GM12878 (cell line): ENCODE results near the gene DFFA. TPM values are rescaled to one million over a fixed set of nuclear protein-coding genes. Genes with fewer than 3 reads are reported as not detected.

ENCODE experiments used
- ATAC-seq: fragments of 200-7000 bp; cut with Tn5 transposase; 3 replicates; pipeline ENCODE4 v1.9.1; 2020; ENCODE audit warnings: mild to moderate bottlenecking, moderate library complexity
- BruUV-seq: library from RNA; stranded (reverse); fragments of 400-500 nt; replicated peaks from 2 replicates; lab custom pipeline; 2021; lab: Mats Ljungman, UMichigan
- CTCF ChIA-PET: fragments of 300-600 bp; sonication (Branson Sonifier 250); formaldehyde crosslinking; extraction: SDS; loops from one replicate; lab custom pipeline; 2021; ENCODE audit warnings: inconsistent platforms; lab: Yijun Ruan, JAX
- POLR2A ChIA-PET: fragments of 350-600 bp; formaldehyde crosslinking; extraction: SDS; loops from one replicate; lab custom pipeline; 2021; ENCODE audit warnings: inconsistent platforms; lab: Charles Lee
- RAD21 ChIA-PET: fragments of 300-600 bp; sonication (Branson Sonifier 250); formaldehyde crosslinking; loops from one replicate; lab custom pipeline; 2023; ENCODE audit warnings: antibody characterized with exemption; ENCODE audit not compliant: unreplicated experiment; lab: Charles Lee
- SMC1A ChIA-PET: fragments of 300-600 bp; sonication (Branson Sonifier 250); formaldehyde crosslinking; loops from one replicate; lab custom pipeline; 2023; ENCODE audit not compliant: unreplicated experiment, uncharacterized antibody; lab: Charles Lee
- DNase-seq: peaks from one replicate; pipeline ENCODE4 v3.0.0-alpha.2; 2011; ENCODE audit warnings: low read depth, low spot score
- FAIRE-seq: peaks from 3 replicates; lab custom pipeline; 2011; peaks lifted over from hg19 to GRCh38; lab: Jason Lieb, UNC
- H2AFZ ChIP-seq: 2 replicates; pipeline ENCODE4 v1.6.0; 2011; ENCODE audit warnings: low read depth, low read length, control low read depth; ENCODE audit not compliant: control insufficient read depth
- H3K27ac ChIP-seq: 2 replicates; pipeline ENCODE4 v1.5.1; 2011; ENCODE audit warnings: control low read depth; ENCODE audit not compliant: control insufficient read depth, insufficient read depth
- H3K27me3 ChIP-seq, 2 experiments: replicated peaks in 1 of 2; 2 replicates each; pipeline versions ENCODE4 v1.6.0 to v1.6.1; 2011; ENCODE audit warnings: low read length in 1 of 2; ENCODE audit not compliant: control insufficient read depth in 2 of 2, insufficient read depth in 2 of 2
- H3K36me3 ChIP-seq, 2 experiments: 2 replicates each; pipeline ENCODE4 v1.5.1; 2011; ENCODE audit warnings: low read length in 1 of 2; ENCODE audit not compliant: control insufficient read depth in 2 of 2, insufficient read depth in 2 of 2
- H3K4me1 ChIP-seq: 2 replicates; pipeline ENCODE4 v1.6.1; 2011; ENCODE audit warnings: mild to moderate bottlenecking, low read length, moderate library complexity, mixed read lengths; ENCODE audit not compliant: control insufficient read depth, insufficient read depth
- H3K4me2 ChIP-seq: 2 replicates; pipeline ENCODE4 v1.6.0; 2011; ENCODE audit warnings: control low read depth; ENCODE audit not compliant: control insufficient read depth, insufficient read depth
- H3K4me3 ChIP-seq: fragments of 200-600 bp; sonication (generic); 2 replicates; pipeline ENCODE4 v1.5.1; 2016
- H3K79me2 ChIP-seq: 2 replicates; pipeline ENCODE4 v1.6.0; 2011; ENCODE audit warnings: low read length; ENCODE audit not compliant: control insufficient read depth, insufficient read depth
- H3K9ac ChIP-seq: 2 replicates; pipeline ENCODE4 v1.8.0; 2011; ENCODE audit warnings: low read length, control low read depth, mixed read lengths; ENCODE audit not compliant: control insufficient read depth, insufficient read depth
- H3K9me3 ChIP-seq: replicated peaks from 3 replicates; pipeline ENCODE4 v1.5.1; 2011; ENCODE audit warnings: mild to moderate bottlenecking, low read length; ENCODE audit not compliant: control insufficient read depth, insufficient read depth
- H4K20me1 ChIP-seq: 2 replicates; pipeline ENCODE4 v1.6.0; 2011; ENCODE audit not compliant: control insufficient read depth, insufficient read depth
- BRCA1 ChIP-seq: IDR thresholded peaks from 2 replicates; pipeline ENCODE4 v1.6.1; 2011; ENCODE audit warnings: low read depth, low read length, improper control_type of control experiment
- E2F8 ChIP-seq: fragments of 450-650 bp; IDR thresholded peaks from 2 replicates; pipeline ENCODE4 v1.6.1; 2018; ENCODE audit warnings: mild to moderate bottlenecking, low read depth, moderate library complexity; ENCODE audit not compliant: partially characterized antibody
- GABPA ChIP-seq: IDR thresholded peaks from 2 replicates; pipeline ENCODE4 v1.6.1; 2014; ENCODE audit warnings: antibody characterized with exemption, low read depth, mild to moderate bottlenecking, inconsistent platforms
- IKZF1 ChIP-seq: fragments of 450-650 bp; conservative IDR thresholded peaks from 2 replicates; pipeline ENCODE4 v1.6.1; 2017; ENCODE audit warnings: antibody characterized with exemption, mild to moderate bottlenecking
- IKZF2 ChIP-seq, 2 experiments: fragments of 450-650 bp; IDR thresholded peaks; 2 replicates each; pipeline ENCODE4 v1.6.1; 2017; ENCODE audit warnings: mild to moderate bottlenecking in 2 of 2, moderate library complexity in 2 of 2
- KAT2A ChIP-seq: conservative IDR thresholded peaks from 2 replicates; pipeline ENCODE4 v1.6.1; 2011; ENCODE audit warnings: low read depth, low read length; ENCODE audit not compliant: control insufficient read depth
- KDM1A ChIP-seq: fragments of 200-600 bp; sonication (generic); IDR thresholded peaks from 2 replicates; pipeline ENCODE4 v1.6.1; 2016; ENCODE audit warnings: borderline replicate concordance
- MEF2B ChIP-seq: fragments of 450-650 bp; IDR thresholded peaks from 2 replicates; pipeline ENCODE4 v1.6.1; 2018; ENCODE audit warnings: mild to moderate bottlenecking, moderate library complexity; ENCODE audit not compliant: partially characterized antibody, poor library complexity, severe bottlenecking
- MXI1 ChIP-seq: fragments of 150-350 bp; IDR thresholded peaks from 2 replicates; pipeline ENCODE4 v1.6.1; 2011; ENCODE audit warnings: low read depth, mild to moderate bottlenecking, inconsistent platforms, low read length, improper control_type of control experiment
- NKRF ChIP-seq: fragments of 450-650 bp; conservative IDR thresholded peaks from 2 replicates; pipeline ENCODE4 v1.6.1; 2017; ENCODE audit warnings: mild to moderate bottlenecking, moderate library complexity
- POLR2AphosphoS5 ChIP-seq: IDR thresholded peaks from 2 replicates; pipeline ENCODE4 v1.6.1; 2011; ENCODE audit warnings: mild to moderate bottlenecking, low read length, inconsistent platforms
- SMAD5 ChIP-seq: IDR thresholded peaks from 2 replicates; pipeline ENCODE4 v1.6.1; 2016; ENCODE audit warnings: antibody characterized with exemption, low read depth
- TBL1XR1 ChIP-seq: IDR thresholded peaks from 2 replicates; pipeline ENCODE4 v1.6.1; 2012; ENCODE audit warnings: low read depth, low read length, improper control_type of control experiment
- ZBTB33 ChIP-seq: fragments of 450-650 bp; IDR thresholded peaks from 2 replicates; pipeline ENCODE4 v1.6.1; 2017; ENCODE audit warnings: mild to moderate bottlenecking
- WGBS: methylation state at CpG from one replicate; pipeline ENCODE4 v1.1.6; 2016; ENCODE audit warnings: low lambda C conversion rate; ENCODE audit not compliant: insufficient replicate concordance, insufficient coverage; ENCODE audit errors: missing lambda C conversion rate; 5-methylcytosine and 5-hydroxymethylcytosine counted together
- in situ Hi-C: fragments of 300-500 bp; cut with MboI; formaldehyde crosslinking; loops from 9 replicates; pipeline ENCODE4 v1.14.3; 2018; ENCODE audit warnings: mixed read lengths
- intact Hi-C: fragments of 100-400 bp; cut with micrococcal nuclease; formaldehyde crosslinking; loops from one replicate; pipeline ENCODE4 v1.14.2; 2022; ENCODE audit not compliant: unreplicated experiment
- polyA plus RNA-seq, 11 experiments: library from polyadenylated mRNA; depleted of rRNA in 4 of 11; unstranded in 6 of 11; stranded (reverse) in 5 of 11; fragments of >200 nt; fragmentation: Nextera tagmentation in 4 of 11; fragmentation: Illumina TruSeq in 1 of 11; extraction: Ambion mirVana in 4 of 11; extraction: Trizol in 1 of 11; gene quantifications; 1 replicate in 1 of 11; 2 replicates in 10 of 11; pipeline versions ENCODE4 v1.2.1 to v1.2.3, GENCODE V29; 2011 to 2016; ENCODE audit warnings: inconsistent platforms in 2 of 11, missing spikeins in 2 of 11, low read depth in 1 of 11
- total RNA-seq, 4 experiments: library from RNA; depleted of rRNA in 3 of 4; stranded (reverse); fragments of >200 nt in 3 of 4; fragmentation: Illumina TruSeq in 1 of 4; extraction: Trizol in 1 of 4; gene quantifications; 2 replicates each; pipeline versions ENCODE4 v1.2.1 to v1.2.3, GENCODE V29; 2013 to 2021

Gene DFFA
- total and polyA plus RNA-seq, 10 of the 15 experiments (the other 5 are each of a cell fraction or from before 2014, with no cell fraction given), result 37.4 to 83.8 (median 52.4) TPM

GRCh38 chr1:10517677-10517982, 45.3 kb upstream of the DFFA start:
- Histone ChIP-seq H3K9me3 (no peaks in the 10 kb centered on the region), H3K79me2 (peaks cover 42% of the 10 kb centered on the region), H3K36me3 (peaks cover 0 to 5% of the 10 kb centered on the region in 2 experiments; a peak in 2 of 4 replicates), H2AFZ (no peak overlapping the region), H3K27ac (no peak overlapping the region), H3K27me3 (no peaks in the 10 kb centered on the region), H3K4me1 (peaks cover 42% of the 10 kb centered on the region), H3K9ac (no peak overlapping the region), H3K4me3 (no peak overlapping the region), H4K20me1 (no peaks in the 10 kb centered on the region; the same call in 1 of the 2 replicates), H3K4me2 (no peak overlapping the region)
- WGBS, result 100% methylated on average over 2 of the region's 2 CpGs
- ATAC-seq, result no peak
- FAIRE-seq, result no peak
- ChIA-PET CTCF (interaction anchor here (1.5 kb wide), 1 partner anchor 10 kb away, joined by 4 read pairs; no protein-coding TSS in a partner anchor), POLR2A (no interaction called here), RAD21 (no interaction called here), SMC1A (no interaction called here)
- BruUV-seq, result no TSS peak
- no peak for TF ChIP-seq BRCA1
- no peak for TF ChIP-seq MXI1
- TF ChIP-seq SMAD5, result no peak
- no peak for TF ChIP-seq IKZF2 (IDR thresholded peaks at IDR 0.05)
- no peak for TF ChIP-seq MEF2B
- TF ChIP-seq POLR2AphosphoS5, result no peak
- TF ChIP-seq KDM1A, result no peak
- TF ChIP-seq NKRF, result no peak
- TF ChIP-seq E2F8, result no peak
- TF ChIP-seq KAT2A, result no peak
- TF ChIP-seq ZBTB33, result no peak
- TF ChIP-seq IKZF1, result no peak
- no peak for TF ChIP-seq TBL1XR1
- TF ChIP-seq GABPA, result no peak
- in situ Hi-C loops, result no loop called here
- DNase-seq, result no peak
- intact Hi-C loops, result loop anchor here (10.0 kb wide), 1 partner anchor 447 kb away; no protein-coding TSS in a partner anchor
